ENCODE data around the gene EIF4E2.

DNA sequence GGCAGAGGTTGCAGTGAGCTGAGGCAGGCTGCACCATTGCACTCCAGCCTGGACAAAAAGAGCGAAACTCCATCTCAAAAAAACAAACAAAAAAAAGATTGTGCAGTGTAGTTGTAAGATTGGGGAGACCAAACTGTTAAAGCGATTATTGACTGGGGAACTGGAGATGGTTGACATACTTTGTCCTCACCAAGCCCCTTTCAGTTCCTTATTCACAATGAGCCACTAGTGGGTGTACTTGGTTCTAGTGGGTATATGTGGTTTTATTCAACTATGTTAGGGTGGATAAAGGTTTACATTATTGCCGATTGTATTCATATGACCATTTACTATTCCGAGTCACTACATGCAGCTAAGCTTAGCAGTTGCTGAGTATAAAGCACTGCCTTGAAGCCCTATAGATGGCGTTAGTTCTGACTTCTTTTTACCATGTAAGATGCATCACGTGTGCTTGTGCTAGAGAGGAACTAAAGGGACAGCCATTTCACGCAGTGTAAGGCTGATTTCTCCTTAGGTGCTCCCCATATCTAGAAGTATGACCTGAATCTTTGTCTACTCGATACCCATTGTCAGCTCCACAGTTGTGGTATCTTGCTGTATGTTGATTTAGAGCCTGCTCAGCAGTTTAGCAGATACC lies 12.1 kb downstream of the EIF4E2 start:
- TF ChIP-seq CTCF (IDR thresholded peaks at IDR 0.05): no peak
- TF ChIP-seq POLR2A (IDR thresholded peaks at IDR 0.05): no peak

Data from right lobe of liver (tissue), 4 donors.